ENCODE measurements around the gene ST6GALNAC5.
"Not testable (repeated sequence)": the region's sequence is repeated elsewhere in the genome, so short reads cannot be mapped to it uniquely, and the experiment has no call there.

Gene ST6GALNAC5

GRCh38 chr1:76867342-76868130 lies at the start of gene ST6GALNAC5:
TSS of gene ST6GALNAC5 (plus strand) at chr1:76867480.
- no peak for DNase-seq (ENCODE audit: extremely low read depth in 1 of 2, low read depth in 1 of 2)

GRCh38 chr1:76820028-76820427 lies 47.3 kb upstream of the ST6GALNAC5 start:
- DNase-seq (ENCODE audit: extremely low read depth in 1 of 2, low read depth in 1 of 2): no peak

GRCh38 chr1:76822961-76823360 lies 44.3 kb upstream of the ST6GALNAC5 start:
- DNase-seq (ENCODE audit: extremely low read depth in 1 of 2, low read depth in 1 of 2): not testable (repeated sequence)

GRCh38 chr1:76824106-76824505 lies 43.2 kb upstream of the ST6GALNAC5 start:
- no peak for DNase-seq (ENCODE audit: extremely low read depth in 1 of 2, low read depth in 1 of 2)

GRCh38 chr1:76826072-76826845 lies 41.0 kb upstream of the ST6GALNAC5 start:
- no peak for DNase-seq (ENCODE audit: extremely low read depth in 1 of 2, low read depth in 1 of 2)

GRCh38 chr1:76827066-76827465 lies 40.2 kb upstream of the ST6GALNAC5 start:
- no peak for DNase-seq (ENCODE audit: extremely low read depth in 1 of 2, low read depth in 1 of 2)

- DNase-seq (ENCODE audit: extremely low read depth in 1 of 2, low read depth in 1 of 2): no peak
Observed at GRCh38 chr1:76830373-76830772, 36.9 kb upstream of the ST6GALNAC5 start.

- DNase-seq (ENCODE audit: extremely low read depth in 1 of 2, low read depth in 1 of 2): no peak
Observed at GRCh38 chr1:76832521-76832920, 34.8 kb upstream of the ST6GALNAC5 start.

- DNase-seq (ENCODE audit: extremely low read depth in 1 of 2, low read depth in 1 of 2): no peak
Observed at GRCh38 chr1:76833151-76833550, 34.1 kb upstream of the ST6GALNAC5 start.

GRCh38 chr1:76833856-76834255 lies 33.4 kb upstream of the ST6GALNAC5 start:
- DNase-seq (ENCODE audit: extremely low read depth in 1 of 2, low read depth in 1 of 2): no peak

GRCh38 chr1:76835203-76835602 lies 32.1 kb upstream of the ST6GALNAC5 start:
- DNase-seq (ENCODE audit: extremely low read depth in 1 of 2, low read depth in 1 of 2): no peak

- DNase-seq (ENCODE audit: extremely low read depth in 1 of 2, low read depth in 1 of 2): no peak
Observed at GRCh38 chr1:76840278-76840677, 27.0 kb upstream of the ST6GALNAC5 start.

- no peak for DNase-seq (ENCODE audit: extremely low read depth in 1 of 2, low read depth in 1 of 2)
Observed at GRCh38 chr1:76841460-76841859, 25.8 kb upstream of the ST6GALNAC5 start.

- DNase-seq (ENCODE audit: extremely low read depth in 1 of 2, low read depth in 1 of 2): no peak
Observed at GRCh38 chr1:76843821-76844464, 23.3 kb upstream of the ST6GALNAC5 start.

GRCh38 chr1:76854255-76854654 lies 13.0 kb upstream of the ST6GALNAC5 start:
- DNase-seq (ENCODE audit: extremely low read depth in 1 of 2, low read depth in 1 of 2): no peak

GRCh38 chr1:76856104-76856503 lies 11.2 kb upstream of the ST6GALNAC5 start:
- DNase-seq (ENCODE audit: extremely low read depth in 1 of 2, low read depth in 1 of 2): no peak

- no peak for DNase-seq (ENCODE audit: extremely low read depth in 1 of 2, low read depth in 1 of 2)
Observed at GRCh38 chr1:76857138-76857537, 10.1 kb upstream of the ST6GALNAC5 start.

- DNase-seq (ENCODE audit: extremely low read depth in 1 of 2, low read depth in 1 of 2): no peak
Observed at GRCh38 chr1:76857973-76858372, 9.3 kb upstream of the ST6GALNAC5 start.

- DNase-seq (ENCODE audit: extremely low read depth in 1 of 2, low read depth in 1 of 2): no peak
Observed at GRCh38 chr1:76861149-76861548, 6.1 kb upstream of the ST6GALNAC5 start.

GRCh38 chr1:76862447-76862846 lies 4.8 kb upstream of the ST6GALNAC5 start:
- no peak for DNase-seq (ENCODE audit: extremely low read depth in 1 of 2, low read depth in 1 of 2)

GRCh38 chr1:76864383-76864782 lies 2.9 kb upstream of the ST6GALNAC5 start:
- DNase-seq (ENCODE audit: extremely low read depth in 1 of 2, low read depth in 1 of 2): no peak
